GM12878 (cell line): ENCODE measurements around the gene TENT4B. TPM values are rescaled to one million over a fixed set of nuclear protein-coding genes. Genes with fewer than 3 reads are reported as not detected.

Experiments
- ATAC-seq: fragments of 200-7000 bp; cut with Tn5 transposase; 3 replicates; pipeline ENCODE4 v1.9.1; 2020; ENCODE audit warnings: mild to moderate bottlenecking, moderate library complexity
- BruUV-seq: library from RNA; stranded (reverse); fragments of 400-500 nt; replicated peaks from 2 replicates; lab custom pipeline; 2021; lab: Mats Ljungman, UMichigan
- CTCF ChIA-PET: fragments of 300-600 bp; sonication (Branson Sonifier 250); formaldehyde crosslinking; extraction: SDS; loops from one replicate; lab custom pipeline; 2021; ENCODE audit warnings: inconsistent platforms; lab: Yijun Ruan, JAX
- POLR2A ChIA-PET: fragments of 350-600 bp; formaldehyde crosslinking; extraction: SDS; loops from one replicate; lab custom pipeline; 2021; ENCODE audit warnings: inconsistent platforms; lab: Charles Lee
- RAD21 ChIA-PET: fragments of 300-600 bp; sonication (Branson Sonifier 250); formaldehyde crosslinking; loops from one replicate; lab custom pipeline; 2023; ENCODE audit warnings: antibody characterized with exemption; ENCODE audit not compliant: unreplicated experiment; lab: Charles Lee
- SMC1A ChIA-PET: fragments of 300-600 bp; sonication (Branson Sonifier 250); formaldehyde crosslinking; loops from one replicate; lab custom pipeline; 2023; ENCODE audit not compliant: unreplicated experiment, uncharacterized antibody; lab: Charles Lee
- DNase-seq: peaks from one replicate; pipeline ENCODE4 v3.0.0-alpha.2; 2011; ENCODE audit warnings: low read depth, low spot score
- FAIRE-seq: peaks from 3 replicates; lab custom pipeline; 2011; peaks lifted over from hg19 to GRCh38; lab: Jason Lieb, UNC
- H2AFZ ChIP-seq: 2 replicates; pipeline ENCODE4 v1.6.0; 2011; ENCODE audit warnings: low read depth, low read length, control low read depth; ENCODE audit not compliant: control insufficient read depth
- H3K27ac ChIP-seq: 2 replicates; pipeline ENCODE4 v1.5.1; 2011; ENCODE audit warnings: control low read depth; ENCODE audit not compliant: control insufficient read depth, insufficient read depth
- H3K27me3 ChIP-seq, 2 experiments: replicated peaks in 1 of 2; 2 replicates each; pipeline versions ENCODE4 v1.6.0 to v1.6.1; 2011; ENCODE audit warnings: low read length in 1 of 2; ENCODE audit not compliant: control insufficient read depth in 2 of 2, insufficient read depth in 2 of 2
- H3K36me3 ChIP-seq, 2 experiments: 2 replicates each; pipeline ENCODE4 v1.5.1; 2011; ENCODE audit warnings: low read length in 1 of 2; ENCODE audit not compliant: control insufficient read depth in 2 of 2, insufficient read depth in 2 of 2
- H3K4me1 ChIP-seq: 2 replicates; pipeline ENCODE4 v1.6.1; 2011; ENCODE audit warnings: mild to moderate bottlenecking, low read length, moderate library complexity, mixed read lengths; ENCODE audit not compliant: control insufficient read depth, insufficient read depth
- H3K4me2 ChIP-seq: 2 replicates; pipeline ENCODE4 v1.6.0; 2011; ENCODE audit warnings: control low read depth; ENCODE audit not compliant: control insufficient read depth, insufficient read depth
- H3K4me3 ChIP-seq: fragments of 200-600 bp; sonication (generic); 2 replicates; pipeline ENCODE4 v1.5.1; 2016
- H3K79me2 ChIP-seq: 2 replicates; pipeline ENCODE4 v1.6.0; 2011; ENCODE audit warnings: low read length; ENCODE audit not compliant: control insufficient read depth, insufficient read depth
- H3K9ac ChIP-seq: 2 replicates; pipeline ENCODE4 v1.8.0; 2011; ENCODE audit warnings: low read length, control low read depth, mixed read lengths; ENCODE audit not compliant: control insufficient read depth, insufficient read depth
- H3K9me3 ChIP-seq: replicated peaks from 3 replicates; pipeline ENCODE4 v1.5.1; 2011; ENCODE audit warnings: mild to moderate bottlenecking, low read length; ENCODE audit not compliant: control insufficient read depth, insufficient read depth
- H4K20me1 ChIP-seq: 2 replicates; pipeline ENCODE4 v1.6.0; 2011; ENCODE audit not compliant: control insufficient read depth, insufficient read depth
- ATF2 ChIP-seq: IDR thresholded peaks from 2 replicates; pipeline ENCODE4 v1.6.1; 2012; ENCODE audit warnings: low read length, inconsistent platforms
- CHD2 ChIP-seq: IDR thresholded peaks from 2 replicates; pipeline ENCODE4 v1.6.1; 2011; ENCODE audit warnings: low read depth, low read length, improper control_type of control experiment, borderline replicate concordance
- EZH2 ChIP-seq: IDR thresholded peaks from 2 replicates; pipeline ENCODE4 v1.6.1; 2012; ENCODE audit warnings: low read depth, mild to moderate bottlenecking, control low read depth, inconsistent platforms, low read length, borderline replicate concordance; ENCODE audit not compliant: control insufficient read depth
- HDGF ChIP-seq: fragments of 450-650 bp; IDR thresholded peaks from 2 replicates; pipeline ENCODE4 v1.6.1; 2016; ENCODE audit warnings: antibody characterized with exemption
- MEF2A ChIP-seq: IDR thresholded peaks from 2 replicates; pipeline ENCODE4 v1.6.1; 2011; ENCODE audit warnings: low read depth, mild to moderate bottlenecking, low read length, moderate library complexity; ENCODE audit not compliant: insufficient read depth
- MEF2B ChIP-seq: fragments of 450-650 bp; IDR thresholded peaks from 2 replicates; pipeline ENCODE4 v1.6.1; 2018; ENCODE audit warnings: mild to moderate bottlenecking, moderate library complexity; ENCODE audit not compliant: partially characterized antibody, poor library complexity, severe bottlenecking
- MLLT1 ChIP-seq: fragments of 450-650 bp; IDR thresholded peaks from 2 replicates; pipeline ENCODE4 v1.6.1; 2016; ENCODE audit warnings: mild to moderate bottlenecking
- NBN ChIP-seq: fragments of 450-650 bp; IDR thresholded peaks from 2 replicates; pipeline ENCODE4 v1.6.1; 2016
- NR2F1 ChIP-seq: fragments of 450-650 bp; conservative IDR thresholded peaks from 2 replicates; pipeline ENCODE4 v1.6.1; 2017; ENCODE audit warnings: mild to moderate bottlenecking
- POLR2AphosphoS2 ChIP-seq: IDR thresholded peaks from 2 replicates; pipeline ENCODE4 v1.6.1; 2011; ENCODE audit warnings: low read depth, mild to moderate bottlenecking, low read length, improper control_type of control experiment, moderate library complexity
- RCOR1 ChIP-seq: conservative IDR thresholded peaks from 2 replicates; pipeline ENCODE4 v1.6.1; 2012; ENCODE audit warnings: low read depth, low read length, improper control_type of control experiment
- RELB ChIP-seq: fragments of 450-650 bp; IDR thresholded peaks from 2 replicates; pipeline ENCODE4 v1.6.1; 2017; ENCODE audit warnings: low read depth, mild to moderate bottlenecking, moderate library complexity
- YY1 ChIP-seq: IDR thresholded peaks from 2 replicates; pipeline ENCODE4 v1.6.1; 2011; ENCODE audit warnings: low read depth, mild to moderate bottlenecking, low read length
- ZBTB33 ChIP-seq: fragments of 450-650 bp; IDR thresholded peaks from 2 replicates; pipeline ENCODE4 v1.6.1; 2017; ENCODE audit warnings: mild to moderate bottlenecking
- ZNF24 ChIP-seq: fragments of 450-650 bp; IDR thresholded peaks from 2 replicates; pipeline ENCODE4 v1.6.1; 2017; ENCODE audit warnings: antibody characterized with exemption, mild to moderate bottlenecking
- WGBS: methylation state at CpG from one replicate; pipeline ENCODE4 v1.1.6; 2016; ENCODE audit warnings: low lambda C conversion rate; ENCODE audit not compliant: insufficient replicate concordance, insufficient coverage; ENCODE audit errors: missing lambda C conversion rate; 5-methylcytosine and 5-hydroxymethylcytosine counted together
- in situ Hi-C: fragments of 300-500 bp; cut with MboI; formaldehyde crosslinking; loops from 9 replicates; pipeline ENCODE4 v1.14.3; 2018; ENCODE audit warnings: mixed read lengths
- intact Hi-C: fragments of 100-400 bp; cut with micrococcal nuclease; formaldehyde crosslinking; loops from one replicate; pipeline ENCODE4 v1.14.2; 2022; ENCODE audit not compliant: unreplicated experiment
- polyA plus RNA-seq, 11 experiments: library from polyadenylated mRNA; depleted of rRNA in 4 of 11; unstranded in 6 of 11; stranded (reverse) in 5 of 11; fragments of >200 nt; fragmentation: Nextera tagmentation in 4 of 11; fragmentation: Illumina TruSeq in 1 of 11; extraction: Ambion mirVana in 4 of 11; extraction: Trizol in 1 of 11; gene quantifications; 1 replicate in 1 of 11; 2 replicates in 10 of 11; pipeline versions ENCODE4 v1.2.1 to v1.2.3, GENCODE V29; 2011 to 2016; ENCODE audit warnings: inconsistent platforms in 2 of 11, missing spikeins in 2 of 11, low read depth in 1 of 11
- total RNA-seq, 4 experiments: library from RNA; depleted of rRNA in 3 of 4; stranded (reverse); fragments of >200 nt in 3 of 4; fragmentation: Illumina TruSeq in 1 of 4; extraction: Trizol in 1 of 4; gene quantifications; 2 replicates each; pipeline versions ENCODE4 v1.2.1 to v1.2.3, GENCODE V29; 2013 to 2021

TENT4B gene
- total and polyA plus RNA-seq, 10 of the 15 experiments (the other 5 are each of a cell fraction or from before 2014, with no cell fraction given) = 4.4 to 16.7 (median 10.8) TPM

GRCh38 chr16:50154420-50154950, 1.4 kb downstream of the TENT4B start:
- Histone ChIP-seq H3K9me3 (no peaks in the 10 kb centered on the region), H3K4me1 (peaks cover 6% of the 10 kb centered on the region), H2AFZ (no peak overlapping the region), H3K4me2 (peak overlapping the region; percentile 92), H3K36me3 (no peaks in the 10 kb centered on the region), H3K9ac (peak overlapping the region; percentile 84), H3K27ac (peak overlapping the region; percentile 74), H3K79me2 (peaks cover 56% of the 10 kb centered on the region), H3K4me3 (peak overlapping the region; percentile 87), H3K27me3 (no peaks in the 10 kb centered on the region), H4K20me1 (peaks cover 7% of the 10 kb centered on the region; the same call in 1 of the 2 replicates)
- ATAC-seq = no peak
- 0% methylated on average over 7 of the region's 10 CpGs for WGBS
- intact Hi-C loops (loop anchor here (2.0 to 10.0 kb wide), 3 partner anchors 56 to 590 kb away; partner anchors contain the start of gene CYLD), in situ Hi-C loops (no loop called here)
- ChIA-PET SMC1A (interaction anchor here (0.8 to 3.4 kb wide), 9 partner anchors 13 to 131 kb away, joined by 3 to 44 read pairs (median 6); partner anchors contain the start of gene CNEP1R1), POLR2A (interaction anchor here (0.8 to 2.4 kb wide), 4 partner anchors 33 to 86 kb away, joined by 5 to 13 read pairs (median 7); no protein-coding TSS in a partner anchor), CTCF (interaction anchor here (1.0 to 3.5 kb wide), 7 partner anchors 33 to 197 kb away, joined by 3 to 48 read pairs (median 4); partner anchors contain the start of gene CNEP1R1), RAD21 (interaction anchor here (0.6 to 3.4 kb wide), 7 partner anchors 13 to 531 kb away, joined by 3 to 22 read pairs (median 5); partner anchors contain the start of genes CNEP1R1 and HEATR3)
- DNase-seq = no peak
- no peak for FAIRE-seq
- TSS peak; percentile 56 for BruUV-seq
- TF ChIP-seq NBN (peak; percentile 41; the same call in 1 of the 2 replicates), RCOR1 (no peak), NR2F1 (0 out of 2 replicates have a peak, but pooled peaks have one; percentile 36), MEF2A (peak; percentile 62; the same call in 1 of the 2 replicates), EZH2 (no peak), POLR2AphosphoS2 (no peak), MEF2B (peak; percentile 46), ZNF24 (peak; percentile 39; the same call in 1 of the 2 replicates), HDGF (0 out of 2 replicates have a peak, but pooled peaks have one; percentile 68), YY1 (0 out of 2 replicates have a peak, but pooled peaks have one; percentile 10), ATF2 (no peak), MLLT1 (0 out of 2 replicates have a peak, but pooled peaks have one; percentile 43), ZBTB33 (no peak), RELB (peak; percentile 23; the same call in 1 of the 2 replicates), CHD2 (0 out of 2 replicates have a peak, but pooled peaks have one; percentile 17)
